Stimulated activated naive CD8-positive, alpha-beta T cell treated with anti-CD3 and anti-CD28 coated beads, Interleukin-15, Interleukin-2, amounts not matched to agents 100 U/mL and 50 U/mL, for 24 hours (primary cell): ENCODE data around the gene KLF2.

ENCODE experiments used
- ATAC-seq: fragments of 150-1000 bp; cut with Tn5 transposase; one replicate; pipeline ENCODE4 v1.10.0; 2021
- DNase-seq: peaks from one replicate; pipeline ENCODE4 v3.0.0; 2021

KLF2 gene

GRCh38 chr19:16364231-16364865, 39.7 kb downstream of the KLF2 start:
- ATAC-seq (no peak), DNase-seq (no peak)

DNA sequence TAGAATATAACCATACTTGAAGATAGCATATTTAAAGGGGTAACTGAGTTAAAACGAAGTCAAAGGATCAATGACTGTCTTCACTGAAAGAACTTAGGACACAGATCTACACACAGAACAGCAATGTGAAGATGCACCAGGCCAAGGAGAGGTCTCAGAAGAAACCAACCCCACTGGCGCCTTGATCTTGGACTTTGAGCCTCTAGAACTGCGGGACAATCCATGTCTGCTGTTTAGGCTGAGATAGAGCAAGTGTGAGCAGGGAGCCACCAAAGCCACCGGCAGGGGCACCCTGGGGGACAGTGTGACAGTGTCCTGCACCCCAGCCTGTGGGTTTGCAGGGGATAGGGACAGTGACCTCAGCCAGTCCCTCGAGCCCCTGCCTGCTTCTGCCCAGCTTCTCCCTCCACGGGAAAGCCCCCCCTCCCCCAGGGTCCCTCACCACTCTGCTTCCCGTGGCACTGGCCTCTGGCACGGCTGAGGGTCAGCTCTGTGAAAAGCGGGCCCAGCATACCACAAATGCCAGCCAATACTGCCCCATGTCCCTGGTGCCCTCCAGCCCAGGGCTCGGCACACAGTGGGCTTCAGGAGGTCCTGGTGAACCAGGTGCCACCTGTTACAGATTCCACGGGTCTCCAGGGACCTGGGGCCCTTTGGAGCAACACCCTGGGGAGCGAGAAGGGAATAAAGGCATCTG, 40.8 kb downstream of the KLF2 start:
- DNase-seq = no peak
- no peak for ATAC-seq

DNA sequence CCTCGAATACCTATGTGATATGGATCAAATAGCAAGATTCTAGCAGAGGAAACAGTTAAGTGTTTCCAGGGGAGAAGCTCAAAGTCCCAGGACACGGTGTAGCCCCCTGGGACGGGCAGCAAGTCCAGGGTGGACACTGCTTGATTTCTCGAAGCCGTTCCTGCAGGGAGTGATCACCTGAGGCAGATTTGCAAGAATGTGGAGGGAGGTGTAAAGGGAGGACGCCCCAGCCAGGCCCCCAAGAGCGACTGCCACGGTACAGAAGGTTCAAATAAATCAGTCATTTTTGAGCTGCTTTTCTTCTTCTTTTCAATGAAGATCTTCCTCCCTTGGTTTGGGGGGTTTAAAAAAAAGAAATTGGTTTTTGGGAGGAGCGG, 41.4 kb downstream of the KLF2 start:
- ATAC-seq = no peak
- no peak for DNase-seq

- DNase-seq = no peak
- no peak for ATAC-seq
These were observed 42.0 kb downstream of the KLF2 start for GRCh38 chr19:16366433-16367260.

DNA sequence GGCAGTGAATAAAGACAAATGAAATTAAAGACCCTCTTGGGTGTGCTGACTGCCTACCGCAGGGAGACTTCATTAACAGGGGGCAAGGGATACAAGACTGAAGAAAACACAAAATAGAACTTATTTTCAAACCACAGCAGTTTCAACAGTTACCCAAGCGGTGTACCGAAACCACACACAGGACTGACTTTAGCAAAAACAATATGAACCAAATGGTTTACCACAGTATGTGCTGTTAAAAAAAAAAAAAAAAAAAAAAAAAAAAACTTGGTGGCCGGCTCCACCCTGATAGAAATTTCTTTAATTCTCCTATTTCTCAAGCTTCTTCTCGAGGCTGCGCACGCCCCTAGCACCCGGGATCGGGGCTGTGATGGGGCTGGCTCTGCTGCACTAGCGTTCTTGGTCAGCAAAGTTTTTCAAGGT, 42.6 kb downstream of the KLF2 start:
- DNase-seq = peak; percentile 53
- ATAC-seq = peak; percentile 20

GRCh38 chr19:16368385-16369305, 44.0 kb downstream of the KLF2 start:
- DNase-seq = no peak
- no peak for ATAC-seq

DNA sequence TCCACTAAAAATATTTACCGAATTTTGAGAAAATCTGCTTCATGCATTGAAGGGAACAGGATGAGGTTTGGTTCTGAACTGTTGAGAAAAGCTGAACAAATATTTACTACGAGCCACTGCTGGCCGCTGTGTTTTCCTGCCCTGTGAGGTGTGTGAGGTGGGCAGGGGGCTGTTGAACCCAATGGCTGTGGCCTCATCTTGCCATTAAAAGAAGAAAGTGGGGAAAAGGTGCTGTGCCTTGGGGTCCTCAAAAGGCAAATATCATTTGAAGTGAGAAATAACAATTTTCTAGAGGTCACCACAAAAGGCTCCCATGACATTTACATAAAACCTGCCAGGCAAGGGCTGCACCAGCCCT, 44.7 kb downstream of the KLF2 start:
- no peak for ATAC-seq
- no peak for DNase-seq

DNA sequence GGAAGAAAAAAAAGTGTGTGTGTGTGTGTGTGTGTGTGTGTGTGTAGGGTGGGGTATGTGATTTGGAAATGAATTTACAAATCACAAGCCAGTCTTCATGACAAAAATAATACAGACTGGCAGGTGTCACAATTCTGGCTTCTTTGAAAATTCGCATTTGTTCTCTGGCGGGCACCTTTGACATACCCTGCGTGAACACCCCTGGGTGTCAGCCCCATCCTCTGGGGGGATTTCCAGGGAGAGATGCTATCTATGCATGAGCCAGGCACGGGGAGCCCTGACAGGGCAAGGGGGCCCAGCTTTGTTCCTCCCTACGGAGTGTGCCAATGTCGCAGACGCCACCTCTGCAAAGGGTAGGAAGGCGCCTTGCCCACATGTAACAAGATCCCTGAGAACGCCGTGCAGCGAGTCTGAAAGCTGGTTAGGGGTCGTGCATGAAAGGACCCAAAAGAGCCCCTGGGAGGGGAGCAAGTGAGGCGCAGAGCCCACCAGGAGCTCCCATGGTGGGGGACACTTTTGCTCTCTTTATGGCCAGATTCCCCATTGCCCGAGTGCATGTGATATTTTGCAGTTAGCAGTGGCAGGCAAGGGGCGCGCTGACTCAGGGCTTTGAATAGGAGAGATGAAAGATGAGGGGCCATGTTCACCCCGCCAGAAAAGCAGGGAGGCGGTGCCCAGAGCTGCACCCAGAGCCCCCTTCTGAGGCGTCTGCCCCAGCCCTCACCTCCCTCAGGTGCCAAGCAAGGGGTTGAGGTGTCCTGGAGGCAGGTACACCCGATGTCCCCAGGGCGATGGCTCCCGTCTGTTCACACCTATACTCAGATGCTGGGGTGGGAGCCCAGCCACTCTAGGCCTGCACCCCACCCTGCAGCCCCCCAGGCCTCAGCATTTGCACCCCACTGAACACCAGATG, 45.3 kb downstream of the KLF2 start:
- peak; percentile 17 for ATAC-seq

GRCh38 chr19:16370641-16371391, 46.2 kb downstream of the KLF2 start:
- ATAC-seq (no peak), DNase-seq (no peak)

More for the DNA sequence above, 45.3 kb downstream of the KLF2 start:
- peak; percentile 45 for DNase-seq

GRCh38 chr19:16371540-16371986, 46.9 kb downstream of the KLF2 start:
- peak; percentile 86 for DNase-seq
- ATAC-seq = peak; percentile 69

- no peak for DNase-seq
These were observed 47.7 kb downstream of the KLF2 start for GRCh38 chr19:16372065-16372915.

GRCh38 chr19:16373079-16373478, 48.5 kb downstream of the KLF2 start:
- DNase-seq = no peak
- no peak for ATAC-seq

More at GRCh38 chr19:16372065-16372915, 47.7 kb downstream of the KLF2 start:
- peak; percentile 14 for ATAC-seq

DNA sequence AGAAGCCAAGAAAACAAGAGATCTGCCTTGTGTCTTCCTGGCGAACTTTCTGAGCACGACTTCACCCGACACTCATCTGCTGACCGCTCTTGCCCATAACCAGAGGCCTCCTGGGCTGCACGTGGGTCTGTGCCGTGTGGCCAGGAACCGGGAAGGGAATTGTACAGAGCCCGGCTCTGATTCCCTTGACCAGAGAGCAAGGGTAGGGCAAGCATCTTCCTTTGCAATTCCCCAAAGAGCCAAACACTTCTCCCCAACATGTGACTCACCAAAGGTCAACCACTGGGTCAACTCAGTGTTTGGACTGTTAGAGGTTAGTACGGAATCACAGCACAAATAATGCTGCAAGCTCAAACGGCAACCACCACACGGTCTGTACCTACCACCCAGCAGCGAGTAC, 48.9 kb downstream of the KLF2 start:
- no peak for DNase-seq
- no peak for ATAC-seq

- no peak for DNase-seq
- no peak for ATAC-seq
These were observed 49.4 kb downstream of the KLF2 start for GRCh38 chr19:16373989-16374388.

GRCh38 chr19:16374436-16374835, 49.8 kb downstream of the KLF2 start:
- ATAC-seq = no peak
- no peak for DNase-seq

- DNase-seq = no peak
These were observed 50.7 kb downstream of the KLF2 start for GRCh38 chr19:16375157-16375935.

DNA sequence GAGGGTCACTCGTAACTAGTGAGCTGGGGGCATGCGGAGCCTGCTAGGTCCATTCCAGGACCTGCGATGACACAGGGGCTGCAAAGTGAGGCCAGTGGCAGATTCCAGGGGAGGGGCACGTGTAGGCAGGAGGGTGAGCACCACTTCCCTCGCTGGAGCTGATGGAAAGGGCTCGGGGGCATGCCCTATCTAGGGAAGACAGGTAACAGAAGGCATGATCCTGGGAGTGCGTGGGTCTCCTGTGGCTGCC, 51.2 kb downstream of the KLF2 start:
- ATAC-seq (no peak), DNase-seq (no peak)

More at GRCh38 chr19:16375157-16375935, 50.7 kb downstream of the KLF2 start:
- ATAC-seq = no peak

DNA sequence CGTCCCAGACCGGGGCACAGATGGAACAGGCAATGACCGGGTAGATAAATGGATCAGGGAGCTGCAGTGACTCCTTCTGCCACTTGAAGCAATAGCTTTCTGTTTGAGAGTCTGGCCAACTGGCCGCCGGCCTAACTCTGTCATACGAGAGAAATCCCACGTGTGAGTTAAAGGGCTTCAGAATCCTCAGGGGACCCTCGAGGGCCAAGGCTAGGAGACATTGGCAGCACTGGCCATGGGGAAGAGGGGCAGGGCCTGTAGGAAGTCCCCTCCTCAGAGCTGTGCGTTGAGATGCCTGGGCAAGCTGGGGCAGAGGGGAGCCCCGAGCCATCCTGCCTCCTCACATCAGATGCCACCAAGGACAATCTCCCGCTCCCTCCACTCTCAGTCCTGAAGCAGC, 51.6 kb downstream of the KLF2 start:
- DNase-seq (no peak), ATAC-seq (no peak)

- ATAC-seq (peak; percentile 36), DNase-seq (peak; percentile 55)
These were observed 52.0 kb downstream of the KLF2 start for GRCh38 chr19:16376649-16377048.
